ENCODE results near the gene VAMP5.

VAMP5 gene

GRCh38 chr2:85584857-85585780, 888 bp downstream of the VAMP5 start:
- FAIRE-seq = no peak
- DNase-seq (ENCODE audit: insufficient read length, low spot score) = no peak
- TF ChIP-seq CTCF (IDR thresholded peaks at IDR 0.05; ENCODE audit: insufficient read depth, missing control alignments) = no peak

GRCh38 chr2:85585781-85586105, 1.5 kb downstream of the VAMP5 start:
- no peak for TF ChIP-seq CTCF (IDR thresholded peaks at IDR 0.05; ENCODE audit: insufficient read depth, missing control alignments)
- DNase-seq (ENCODE audit: insufficient read length, low spot score) (no peak), FAIRE-seq (no peak)

GRCh38 chr2:85588236-85588635, 4.0 kb downstream of the VAMP5 start:
- DNase-seq (ENCODE audit: insufficient read length, low spot score) = no peak
- TF ChIP-seq CTCF (IDR thresholded peaks at IDR 0.05; ENCODE audit: insufficient read depth, missing control alignments) = no peak
- no peak for FAIRE-seq

- no peak for DNase-seq (ENCODE audit: insufficient read length, low spot score)
- no peak for TF ChIP-seq CTCF (IDR thresholded peaks at IDR 0.05; ENCODE audit: insufficient read depth, missing control alignments)
- no peak for FAIRE-seq
These were observed 4.4 kb downstream of the VAMP5 start for GRCh38 chr2:85588645-85589044.

GRCh38 chr2:85589181-85589580, 5.0 kb downstream of the VAMP5 start:
- DNase-seq (ENCODE audit: insufficient read length, low spot score) (no peak), FAIRE-seq (no peak)
- TF ChIP-seq CTCF (IDR thresholded peaks at IDR 0.05; ENCODE audit: insufficient read depth, missing control alignments) = no peak

GRCh38 chr2:85589982-85590791, 6.0 kb downstream of the VAMP5 start:
- DNase-seq (ENCODE audit: insufficient read length, low spot score) (no peak), FAIRE-seq (no peak)
- TF ChIP-seq CTCF (IDR thresholded peaks at IDR 0.05; ENCODE audit: insufficient read depth, missing control alignments) = no peak

All from D721Med (cell line).